ENCODE measurements around the gene ZSCAN9. TPM values are rescaled to one million over a fixed set of nuclear protein-coding genes. Genes with fewer than 3 reads are reported as not detected.

The ZSCAN9 gene
- 11.3 and 17.1 TPM in 2 replicates for total RNA-seq (2014; rRNA removed; shearing (Covaris generic); ENCODE audit: low replicate concordance)

DNA sequence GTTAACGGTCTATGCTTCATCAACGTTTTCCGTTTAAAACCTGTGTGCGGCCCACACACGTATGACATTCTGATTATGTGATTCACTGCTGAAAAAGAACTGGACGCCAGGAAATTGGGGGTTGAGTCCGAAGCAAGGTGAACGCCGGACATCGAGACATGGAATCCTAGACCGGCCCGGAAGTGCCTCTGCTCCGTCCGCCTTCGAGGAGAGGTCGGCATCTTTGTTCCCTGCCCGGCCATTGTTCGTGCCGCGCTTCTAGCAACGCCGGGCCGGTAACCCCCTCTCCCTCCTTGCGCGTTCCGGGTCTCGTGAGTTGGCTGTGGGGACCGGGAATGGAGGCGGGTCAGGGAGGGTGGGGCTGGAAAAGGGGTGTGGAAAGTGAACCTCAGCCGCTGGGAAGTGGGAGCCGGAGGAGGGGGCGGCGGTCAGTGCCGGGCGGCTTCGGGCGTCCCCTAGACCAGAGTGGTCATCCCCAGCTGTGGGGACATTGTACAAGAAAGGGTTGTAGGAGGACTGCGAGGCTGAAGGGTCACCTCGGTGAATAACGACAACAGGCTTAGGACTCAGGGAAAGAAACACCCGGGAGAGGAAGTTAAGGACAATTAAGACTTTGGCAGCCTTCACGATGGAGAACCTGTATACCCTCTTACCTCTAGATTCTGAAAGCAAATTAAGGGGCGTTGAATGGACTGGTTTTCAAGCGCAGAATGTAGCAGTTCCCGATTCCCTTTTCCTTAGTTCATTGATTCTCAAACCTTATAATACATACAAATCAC lies at the start of gene ZSCAN9:
Gene ZSCAN9 (plus strand): TSS at position 220 of the 779 bp plus-strand sequence. CDS start 1,810 bp downstream, outside the sequence.
- in situ Hi-C loops (cut with HindIII; ENCODE audit: low pct_unique_long_range_greater_than_20kb, low sequenced_read_pairs), result no loop called here
- peak; percentile 86 for DNase-seq (ENCODE audit: low read depth)

DNA sequence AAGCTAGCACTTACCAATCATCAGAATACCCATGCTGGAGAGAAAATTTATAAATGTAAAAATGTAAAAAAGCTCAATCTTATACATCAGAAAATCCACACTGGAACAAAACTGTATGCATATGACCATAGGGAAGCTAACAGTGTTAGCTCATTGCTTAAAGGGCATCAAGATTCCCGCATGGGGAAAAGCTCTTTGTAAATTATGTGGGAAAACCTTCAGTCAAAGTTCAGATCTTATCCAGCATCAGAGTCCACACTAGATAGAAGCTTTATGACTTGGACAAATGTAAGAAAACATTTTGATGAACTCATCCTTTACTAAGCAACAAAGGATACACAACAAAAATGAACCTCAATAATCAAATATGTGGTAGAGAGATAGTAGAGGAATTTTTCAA lies 48.7 kb upstream of the ZSCAN9 start:
- DNase-seq (ENCODE audit: low read depth), result no peak
- in situ Hi-C loops (cut with HindIII; ENCODE audit: low pct_unique_long_range_greater_than_20kb, low sequenced_read_pairs), result no loop called here

DNA sequence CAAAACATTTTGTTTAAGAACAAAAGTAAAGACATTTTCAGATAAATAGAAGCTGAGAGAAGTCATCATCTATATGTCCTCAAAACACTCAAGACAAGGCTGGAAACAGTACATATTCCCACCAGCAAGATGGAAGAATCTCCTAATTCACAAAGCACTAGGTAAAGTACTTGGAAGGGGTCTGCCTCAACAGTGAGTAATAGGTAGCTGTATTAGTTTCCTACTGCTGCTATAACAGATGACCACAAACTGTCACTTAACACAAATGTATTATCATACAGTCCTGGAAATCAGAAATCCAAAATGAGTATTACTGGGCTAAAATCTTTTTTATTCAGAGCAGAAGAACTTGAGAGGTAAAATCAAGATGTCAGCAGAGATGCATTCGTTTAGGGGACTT lies 42.8 kb upstream of the ZSCAN9 start:
- in situ Hi-C loops (cut with HindIII; ENCODE audit: low pct_unique_long_range_greater_than_20kb, low sequenced_read_pairs), result no loop called here
- no peak for DNase-seq (ENCODE audit: low read depth)

DNA sequence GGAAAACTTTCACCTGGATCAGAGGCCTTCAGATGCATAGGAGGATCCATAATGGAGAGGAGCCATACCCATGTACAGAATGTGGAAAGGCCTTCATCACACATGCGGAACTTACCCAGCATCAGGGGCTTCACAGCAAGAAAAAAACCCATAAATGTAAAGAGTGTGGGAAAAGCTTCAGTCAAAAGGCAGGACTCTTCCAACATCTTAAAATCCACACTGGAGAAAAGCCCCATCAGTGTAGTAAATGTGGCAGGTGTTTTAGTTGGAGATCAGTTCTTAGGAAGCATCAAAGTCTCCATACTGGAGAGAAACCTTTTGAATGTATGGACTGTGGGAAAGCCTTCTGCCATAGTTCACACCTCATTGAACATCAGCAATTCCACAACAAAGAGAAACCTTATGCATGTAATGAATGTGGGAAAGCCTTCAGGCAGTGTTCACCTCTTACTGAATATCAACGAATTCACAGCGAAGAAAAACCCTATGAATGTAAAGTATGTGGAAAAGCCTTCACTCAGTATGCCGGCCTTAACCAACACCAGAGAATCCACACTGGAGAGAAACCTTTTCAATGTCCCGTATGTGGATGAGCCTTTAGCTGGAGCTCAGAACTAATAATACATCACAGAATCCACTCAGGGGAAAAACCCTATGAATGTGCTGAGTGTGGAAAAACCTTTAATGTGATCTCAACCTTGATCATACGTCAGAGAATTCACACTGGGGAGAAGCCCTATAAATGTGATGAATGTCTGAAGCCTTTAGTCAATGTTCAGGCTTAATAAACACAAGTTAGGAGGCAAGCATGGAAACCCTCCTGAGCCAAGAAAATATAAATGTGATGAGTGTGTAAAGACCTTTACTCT lies 36.7 kb upstream of the ZSCAN9 start:
- peak; percentile 8 for DNase-seq (ENCODE audit: low read depth)
- in situ Hi-C loops (cut with HindIII; ENCODE audit: low pct_unique_long_range_greater_than_20kb, low sequenced_read_pairs), result no loop called here

DNA sequence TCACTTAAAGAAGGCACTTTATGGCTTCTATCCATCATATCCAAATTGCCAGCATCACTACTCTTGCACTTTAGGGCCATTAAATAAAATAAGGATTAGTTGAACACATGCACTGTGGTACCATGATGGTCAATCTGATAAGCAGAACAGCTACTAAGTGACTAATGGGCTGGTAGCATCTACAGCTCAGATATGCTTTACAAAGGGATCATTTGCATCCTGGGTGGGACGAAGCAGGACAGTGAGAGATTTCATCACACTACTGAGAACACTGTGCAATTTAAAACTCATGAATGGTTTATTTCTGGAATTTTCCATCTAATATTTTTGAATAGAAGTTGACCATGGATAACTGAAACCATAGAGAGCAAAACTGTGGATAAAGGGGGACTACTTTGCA lies 25.1 kb upstream of the ZSCAN9 start:
- in situ Hi-C loops (cut with HindIII; ENCODE audit: low pct_unique_long_range_greater_than_20kb, low sequenced_read_pairs), result no loop called here
- DNase-seq (ENCODE audit: low read depth), result no peak

DNA sequence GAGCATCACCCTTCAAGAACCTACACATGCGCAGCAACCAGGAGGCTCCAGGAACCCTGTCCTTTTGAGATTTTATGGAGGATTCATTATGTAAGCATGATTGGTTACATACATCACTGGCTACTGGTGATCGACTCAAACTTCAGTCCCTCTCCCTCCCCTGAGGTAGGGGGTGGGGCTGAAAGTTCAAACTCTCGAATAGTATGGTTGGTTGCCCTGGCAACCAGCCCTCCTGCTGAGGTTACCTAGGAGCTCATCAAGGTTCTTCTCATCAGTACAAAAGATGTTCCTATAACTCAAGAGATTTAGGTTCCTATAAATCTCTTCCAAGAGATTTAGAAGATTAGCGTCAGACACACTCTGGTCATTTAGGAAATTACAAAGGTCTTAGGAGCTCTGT lies 21.9 kb upstream of the ZSCAN9 start:
- in situ Hi-C loops (cut with HindIII; ENCODE audit: low pct_unique_long_range_greater_than_20kb, low sequenced_read_pairs), result no loop called here
- no peak for DNase-seq (ENCODE audit: low read depth)

DNA sequence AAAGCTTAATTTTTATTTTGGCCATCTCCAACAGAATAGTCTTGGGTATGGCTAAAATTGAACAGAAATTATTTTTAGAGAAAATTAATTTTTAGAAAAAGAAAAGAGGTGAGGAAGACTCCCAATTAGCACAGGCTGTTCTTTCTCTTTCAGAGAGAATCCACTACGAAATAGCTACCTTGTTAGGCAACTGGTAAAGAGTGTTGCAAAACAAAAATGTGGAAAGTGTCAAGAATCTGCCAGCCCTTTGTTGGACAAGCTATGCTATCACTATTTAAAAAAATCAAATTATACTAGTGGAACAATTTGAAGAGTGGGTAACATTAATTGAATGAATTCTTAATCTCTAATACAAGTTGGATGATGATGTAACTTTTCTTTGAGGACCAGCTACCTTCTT lies 19.2 kb upstream of the ZSCAN9 start:
- DNase-seq (ENCODE audit: low read depth), result no peak
- in situ Hi-C loops (cut with HindIII; ENCODE audit: low pct_unique_long_range_greater_than_20kb, low sequenced_read_pairs), result no loop called here

DNA sequence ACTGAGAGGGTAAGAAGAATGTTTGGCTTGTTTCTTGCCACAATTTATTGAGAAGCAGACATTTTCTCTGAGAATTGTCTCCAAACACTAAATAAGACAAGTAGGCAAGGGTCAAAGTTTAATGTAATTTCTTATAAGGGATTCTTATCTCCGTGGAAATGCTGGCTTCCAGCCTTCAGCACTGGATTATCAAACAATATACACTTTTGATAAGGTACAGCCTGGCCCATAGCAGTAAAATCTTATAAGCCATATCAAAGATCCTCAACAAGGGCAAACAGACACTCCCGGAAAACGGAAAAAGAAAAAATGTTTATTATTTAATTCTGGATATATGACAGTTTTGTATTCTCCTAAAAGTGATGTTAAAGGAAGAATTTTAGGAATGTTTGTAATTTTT lies 18.5 kb upstream of the ZSCAN9 start:
- no peak for DNase-seq (ENCODE audit: low read depth)
- in situ Hi-C loops (cut with HindIII; ENCODE audit: low pct_unique_long_range_greater_than_20kb, low sequenced_read_pairs), result no loop called here

DNA sequence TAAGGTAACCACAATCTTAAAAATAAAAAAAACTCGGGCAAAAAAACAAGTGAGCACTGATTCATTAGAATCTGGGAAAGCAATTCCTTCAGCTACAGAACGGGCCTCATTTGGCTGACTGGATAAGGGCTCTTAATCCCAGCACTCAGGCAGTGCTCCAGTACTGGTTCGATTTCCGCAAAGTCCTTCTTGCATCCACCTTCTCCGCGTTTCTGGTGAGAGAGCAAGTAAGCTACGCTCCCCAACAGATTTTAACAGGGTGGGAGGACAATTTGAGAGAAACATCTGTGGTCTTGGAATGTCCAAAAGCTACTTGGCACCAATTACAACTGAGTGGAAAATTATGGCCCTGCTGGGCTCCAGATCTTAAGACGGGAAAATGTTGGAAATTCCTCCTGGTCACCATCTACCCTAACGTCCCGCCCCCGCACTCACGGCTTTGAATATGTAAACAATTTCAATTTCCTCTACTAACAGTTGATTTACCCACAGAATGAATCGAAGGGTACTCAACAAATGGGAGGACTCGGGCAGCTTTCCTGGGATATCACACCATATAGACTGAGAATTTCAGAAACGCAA lies 18.1 kb upstream of the ZSCAN9 start:
- in situ Hi-C loops (cut with HindIII; ENCODE audit: low pct_unique_long_range_greater_than_20kb, low sequenced_read_pairs), result no loop called here
- no peak for DNase-seq (ENCODE audit: low read depth)

DNA sequence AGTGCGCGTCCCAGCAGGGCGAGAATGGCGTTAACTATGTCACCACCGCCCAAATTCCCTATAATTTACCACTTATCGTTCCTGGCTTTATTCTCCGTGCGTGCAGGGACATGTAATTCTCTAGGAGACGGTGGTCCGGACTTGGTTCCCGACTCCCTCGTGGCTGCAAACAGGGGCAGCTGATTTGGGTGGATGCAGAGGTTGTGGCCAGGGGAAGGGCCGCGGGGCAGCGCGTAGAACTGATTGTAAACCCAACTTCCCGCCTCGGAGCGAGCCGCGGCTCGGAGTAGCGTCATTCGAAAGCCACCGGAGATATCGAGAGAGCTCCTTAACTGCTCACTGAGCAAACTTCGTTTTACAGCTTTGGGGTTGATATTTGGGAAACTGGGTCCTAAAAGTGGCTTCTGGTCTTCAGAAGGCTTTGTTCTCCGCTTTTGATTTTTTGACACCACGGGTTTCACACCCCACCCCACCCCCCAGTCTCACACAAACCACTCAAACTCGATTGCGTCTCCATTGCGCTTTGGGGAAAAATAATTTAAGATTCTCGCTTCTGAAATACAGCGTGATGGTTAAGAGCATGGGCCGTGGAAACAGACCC lies 17.5 kb upstream of the ZSCAN9 start:
- in situ Hi-C loops (cut with HindIII; ENCODE audit: low pct_unique_long_range_greater_than_20kb, low sequenced_read_pairs), result no loop called here
- no peak for DNase-seq (ENCODE audit: low read depth)

DNA sequence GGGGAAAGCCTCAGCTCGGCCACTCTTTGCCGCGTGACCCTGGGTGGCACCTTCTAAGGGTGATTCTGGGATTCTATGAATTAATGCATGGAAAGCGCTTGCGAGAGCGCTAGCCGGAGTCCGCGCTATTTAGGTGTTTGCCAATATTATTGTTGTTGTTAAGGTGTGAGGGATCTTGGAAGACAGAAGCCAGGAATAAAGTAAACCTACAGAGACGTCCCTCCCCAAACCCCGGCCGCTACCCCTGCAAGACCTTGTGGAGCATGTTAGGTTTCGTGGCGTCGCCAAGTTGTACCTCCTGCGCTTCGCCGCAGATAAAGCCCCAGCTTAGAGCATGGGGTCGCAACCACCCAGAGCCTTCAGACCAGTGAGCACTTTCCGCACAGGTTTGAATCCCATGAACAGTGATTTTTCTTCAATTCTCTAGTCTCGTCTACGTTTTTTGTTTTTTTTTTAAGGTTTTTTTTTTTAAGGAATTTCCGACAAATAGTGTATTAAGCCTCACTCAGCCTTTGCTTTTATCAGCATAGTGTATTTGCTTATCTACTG lies 16.9 kb upstream of the ZSCAN9 start:
- in situ Hi-C loops (cut with HindIII; ENCODE audit: low pct_unique_long_range_greater_than_20kb, low sequenced_read_pairs), result no loop called here
- no peak for DNase-seq (ENCODE audit: low read depth)

DNA sequence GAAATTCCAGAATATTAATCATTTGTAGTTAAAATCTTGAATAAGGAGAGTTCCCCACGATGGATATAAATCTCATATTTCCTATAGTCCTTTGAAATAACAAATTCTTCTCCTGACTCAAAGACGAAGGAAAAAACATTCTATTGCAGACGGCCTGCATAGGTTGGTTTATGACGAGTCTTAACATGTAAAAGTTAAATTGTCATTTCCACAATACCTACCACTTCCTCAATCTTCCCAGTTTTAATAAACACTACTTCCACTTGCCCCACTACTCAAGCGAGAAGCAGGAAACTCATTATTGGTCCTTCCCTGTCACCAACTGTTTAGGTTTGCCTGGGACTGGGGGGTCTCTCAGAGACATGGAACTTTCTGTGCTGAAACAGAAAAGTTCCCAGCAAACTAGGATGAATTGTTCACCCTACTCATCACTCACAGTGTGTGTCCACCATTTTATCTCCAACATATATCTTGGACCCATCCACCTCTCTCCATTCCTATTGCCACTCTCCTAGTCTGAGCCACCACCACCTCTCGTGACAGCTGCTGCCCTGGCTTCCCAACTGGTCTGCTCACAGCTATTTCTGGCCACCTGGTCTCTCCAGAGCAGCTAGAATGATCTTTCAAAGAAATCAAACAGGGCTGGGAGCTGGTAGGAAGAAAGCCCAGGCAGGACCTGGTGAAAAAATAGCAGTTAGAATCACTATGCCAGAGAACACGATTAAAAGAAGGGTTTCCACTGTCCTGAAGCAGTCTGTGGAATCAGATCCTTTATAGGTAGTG lies 15.1 kb upstream of the ZSCAN9 start:
- in situ Hi-C loops (cut with HindIII; ENCODE audit: low pct_unique_long_range_greater_than_20kb, low sequenced_read_pairs), result no loop called here
- DNase-seq (ENCODE audit: low read depth), result no peak

DNA sequence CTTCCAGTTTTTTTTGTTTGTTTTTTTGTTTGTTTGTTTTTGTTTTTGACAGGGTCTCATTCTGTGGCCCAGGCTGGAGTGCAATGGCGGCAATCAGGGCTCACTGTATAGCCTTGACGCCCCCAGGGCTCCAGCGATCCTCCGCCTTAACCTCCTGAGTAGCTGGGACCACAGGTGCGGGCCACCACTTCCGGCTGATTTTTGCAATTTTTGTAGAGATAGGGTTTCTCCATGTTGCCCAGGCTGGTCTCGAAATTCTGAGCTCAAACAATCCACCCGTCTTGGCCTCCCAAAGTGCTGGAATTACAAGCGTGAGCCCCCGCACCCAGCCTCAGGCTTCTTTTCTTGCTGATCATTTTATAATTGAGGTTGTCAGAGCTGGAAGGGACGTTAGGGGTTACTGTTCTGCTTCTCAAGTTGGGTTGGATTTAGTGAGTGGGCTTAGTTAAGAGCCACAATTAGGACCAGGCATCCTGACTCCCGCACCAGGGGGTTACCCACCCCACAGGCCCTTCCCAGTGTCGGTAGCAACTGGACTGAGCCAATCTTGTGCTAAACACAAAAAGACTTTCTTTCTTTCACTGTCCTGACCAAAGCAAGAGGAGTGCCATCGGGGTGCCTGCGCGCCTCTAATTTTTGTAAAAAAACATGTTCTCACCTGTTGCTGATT lies 13.1 kb upstream of the ZSCAN9 start:
- no peak for DNase-seq (ENCODE audit: low read depth)

DNA sequence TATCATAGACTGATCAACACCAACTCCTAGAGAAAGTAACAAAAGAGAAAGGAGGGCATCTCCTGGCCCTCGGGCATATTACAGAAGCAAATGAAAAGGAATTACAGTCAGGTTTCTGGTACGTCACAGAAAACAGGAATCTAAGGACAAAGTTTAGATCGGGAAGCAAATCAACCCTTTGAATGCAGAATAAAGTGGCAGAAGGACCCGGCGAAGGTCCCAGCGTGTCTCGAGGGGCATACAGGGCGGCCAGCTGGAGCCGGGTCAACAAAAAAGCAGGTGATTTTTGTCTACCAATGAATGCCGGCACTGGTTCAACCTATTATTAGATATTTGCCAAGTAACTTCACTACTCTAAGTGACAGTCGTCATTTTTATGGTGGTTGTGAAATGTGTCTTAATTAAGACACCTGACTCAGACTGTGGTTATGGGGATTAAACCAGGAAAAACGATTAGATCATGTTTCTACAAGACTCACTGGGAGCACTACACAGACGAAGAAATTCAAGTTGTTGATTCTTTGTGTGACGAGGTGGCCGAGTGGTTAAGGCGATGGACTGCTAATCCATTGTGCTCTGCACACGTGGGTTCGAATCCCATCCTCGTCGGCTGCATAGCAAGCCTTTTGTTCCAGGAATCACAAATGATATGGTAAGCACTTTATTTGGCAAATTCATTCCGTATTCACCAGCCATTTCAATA lies 12.4 kb upstream of the ZSCAN9 start:
- peak; percentile 88 for DNase-seq (ENCODE audit: low read depth)
- in situ Hi-C loops (cut with HindIII; ENCODE audit: low pct_unique_long_range_greater_than_20kb, low sequenced_read_pairs), result no loop called here

More for the DNA sequence above, 13.1 kb upstream of the ZSCAN9 start:
- in situ Hi-C loops (cut with HindIII; ENCODE audit: low pct_unique_long_range_greater_than_20kb, low sequenced_read_pairs), result no loop called here

DNA sequence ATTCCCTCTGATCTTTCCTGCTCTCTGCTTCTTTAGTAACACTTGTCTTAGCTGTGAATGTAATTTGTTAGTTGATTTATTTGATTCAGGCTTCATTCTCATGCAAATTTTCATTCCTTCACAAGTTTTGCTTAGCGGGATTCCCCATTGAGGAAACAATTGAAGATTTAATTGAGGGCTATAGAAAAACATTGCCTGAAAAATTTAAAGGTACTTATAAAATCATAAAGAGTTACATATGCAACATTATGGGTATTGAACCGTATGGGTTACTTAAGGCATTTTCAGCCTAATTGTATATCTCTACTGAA lies 11.9 kb upstream of the ZSCAN9 start:
- DNase-seq (ENCODE audit: low read depth), result no peak
- in situ Hi-C loops (cut with HindIII; ENCODE audit: low pct_unique_long_range_greater_than_20kb, low sequenced_read_pairs), result no loop called here

DNA sequence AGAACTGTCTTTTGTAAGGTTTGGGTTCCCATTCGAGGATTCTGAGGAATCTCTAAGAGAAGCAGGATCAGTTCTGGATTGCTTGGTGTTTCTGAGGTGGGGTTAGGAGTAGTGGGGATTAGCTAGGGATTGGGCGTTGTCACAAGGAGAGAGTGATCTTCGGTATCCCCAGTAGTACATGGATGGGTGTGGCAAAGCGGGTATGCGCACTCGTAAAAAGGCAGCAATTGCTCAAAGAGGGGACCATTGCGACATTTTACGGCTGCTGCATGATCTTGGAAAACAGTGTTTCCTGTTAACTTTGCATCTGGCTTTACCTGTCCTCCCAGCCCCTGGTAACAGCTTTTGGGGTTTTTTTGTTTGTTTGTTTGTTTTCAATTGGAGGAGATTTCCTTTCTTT lies 9.7 kb upstream of the ZSCAN9 start:
- DNase-seq (ENCODE audit: low read depth), result peak; percentile 57

DNA sequence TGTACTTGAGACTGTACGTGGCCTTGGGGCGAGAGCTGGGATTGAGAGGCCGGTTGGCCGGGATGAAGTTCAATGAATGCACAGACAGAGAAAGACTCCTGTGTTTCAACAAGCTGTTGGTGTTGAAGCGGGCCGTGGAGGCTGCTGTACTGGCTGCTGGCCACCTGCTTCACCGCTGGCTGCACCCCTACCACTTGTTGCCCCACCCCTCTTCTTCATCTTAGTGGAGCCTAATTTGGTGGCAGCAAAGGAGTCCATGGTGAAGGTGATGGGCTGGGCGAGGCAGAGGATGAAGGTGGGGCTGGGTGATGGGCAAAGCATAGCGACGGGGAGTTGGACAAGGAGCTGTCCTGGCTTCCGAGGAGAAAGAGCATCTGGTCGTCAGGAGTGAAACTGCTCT lies 7.2 kb upstream of the ZSCAN9 start:
- no peak for DNase-seq (ENCODE audit: low read depth)
- in situ Hi-C loops (cut with HindIII; ENCODE audit: low pct_unique_long_range_greater_than_20kb, low sequenced_read_pairs), result no loop called here

More for the DNA sequence above, 9.7 kb upstream of the ZSCAN9 start:
- in situ Hi-C loops (cut with HindIII; ENCODE audit: low pct_unique_long_range_greater_than_20kb, low sequenced_read_pairs), result no loop called here
